GM12891 (cell line): Measurements from ENCODE around the gene NKAPD1.

Experiments
- POLR2A ChIP-seq: IDR thresholded peaks from 2 replicates; pipeline ENCODE4 v1.6.1; 2011; ENCODE audit warnings: low read depth, low read length, control low read depth
- POLR2AphosphoS5 ChIP-seq: IDR thresholded peaks from 2 replicates; pipeline ENCODE4 v1.6.1; 2011; ENCODE audit warnings: low read depth, low read length, control low read depth
- SPI1 ChIP-seq: IDR thresholded peaks from 2 replicates; pipeline ENCODE4 v1.6.1; 2011; ENCODE audit warnings: low read depth, low read length, control low read depth
- TAF1 ChIP-seq: IDR thresholded peaks from 2 replicates; pipeline ENCODE4 v1.6.1; 2011; ENCODE audit warnings: low read depth, low read length, control low read depth

- TF ChIP-seq POLR2A: no peak
- TF ChIP-seq POLR2AphosphoS5: no peak
- no peak for TF ChIP-seq TAF1
- TF ChIP-seq SPI1: no peak
Observed at GRCh38 chr11:112058103-112058502, 16.0 kb upstream of the NKAPD1 start.
